NCI-H1105 treated with DMSO at 0.1 percent for 48 hours (cell line): ENCODE data around the gene NCAN.
"Not testable (repeated sequence)": the region's sequence is repeated elsewhere in the genome, so short reads cannot be mapped to it uniquely, and the experiment has no call there.

Experiments used
- DNase-seq: peaks from one replicate; lab custom pipeline; 2025; lab: John Stamatoyannopoulos, UW

NCAN gene

GRCh38 chr19:19193926-19194325 is 17.8 kb upstream of the NCAN start:
- DNase-seq, result no peak

GRCh38 chr19:19201697-19202630 is 9.8 kb upstream of the NCAN start:
- no peak for DNase-seq

- no peak for DNase-seq
These were observed 9.1 kb upstream of the NCAN start for GRCh38 chr19:19202707-19203011.

- DNase-seq, result peak; percentile 91
These were observed 8.5 kb upstream of the NCAN start, which contains the start of gene NR2C2AP for GRCh38 chr19:19203012-19203856. TSS of gene NR2C2AP (minus strand) at chr19:19203414. CDS start at chr19:19203060, 354 bp downstream.

- no peak for DNase-seq
These were observed 7.6 kb upstream of the NCAN start for GRCh38 chr19:19204181-19204580.

DNA sequence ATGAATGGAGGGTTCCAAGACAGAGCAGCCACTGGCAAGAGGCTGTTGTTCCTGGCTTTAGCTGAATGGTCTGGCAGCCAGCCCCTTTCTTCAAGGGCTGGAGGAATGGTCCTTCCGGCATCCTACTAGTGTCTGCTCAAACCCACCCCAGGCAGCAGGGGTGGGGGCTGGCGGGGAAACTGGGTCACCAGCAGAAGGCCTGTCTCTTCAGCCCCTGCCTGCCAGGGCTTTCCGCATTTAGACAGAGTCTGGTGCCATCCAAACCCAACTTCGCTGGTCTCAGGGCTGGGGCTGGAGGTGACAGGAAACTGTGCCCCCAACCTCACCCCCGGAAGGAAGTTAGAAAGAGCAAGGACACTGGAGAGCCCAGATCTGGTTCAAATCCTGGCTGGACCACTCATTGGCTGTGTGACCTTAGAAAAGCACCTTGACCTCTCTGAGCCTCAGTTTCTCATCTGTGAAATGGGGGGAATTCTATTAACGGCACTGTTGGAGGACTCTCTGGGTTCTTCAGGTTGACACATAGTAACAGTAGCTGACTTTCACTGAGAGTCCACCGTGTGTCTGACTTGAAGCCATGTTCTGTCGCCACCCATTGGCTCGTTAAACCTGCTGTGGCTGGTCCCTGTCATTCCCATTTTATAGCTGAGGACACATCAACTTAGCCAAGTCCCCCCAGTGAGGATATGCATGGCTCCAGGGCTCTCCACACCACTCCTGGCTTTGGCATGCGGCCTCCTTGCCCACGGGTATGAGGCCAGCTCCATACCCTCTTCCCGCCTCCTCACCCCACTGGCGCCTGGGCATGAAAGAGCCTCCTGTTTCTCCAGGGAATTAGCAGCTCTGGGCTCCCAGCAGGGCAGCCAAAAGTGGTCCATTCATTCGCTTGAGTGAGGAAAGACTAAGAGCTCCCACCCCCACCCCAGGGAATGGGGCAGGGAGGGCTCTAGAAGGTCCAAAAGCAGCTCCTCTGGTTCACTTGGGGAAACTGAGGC is 6.0 kb upstream of the NCAN start:
- DNase-seq, result no peak

- DNase-seq, result no peak
These were observed 4.8 kb upstream of the NCAN start for GRCh38 chr19:19206938-19207337.

DNA sequence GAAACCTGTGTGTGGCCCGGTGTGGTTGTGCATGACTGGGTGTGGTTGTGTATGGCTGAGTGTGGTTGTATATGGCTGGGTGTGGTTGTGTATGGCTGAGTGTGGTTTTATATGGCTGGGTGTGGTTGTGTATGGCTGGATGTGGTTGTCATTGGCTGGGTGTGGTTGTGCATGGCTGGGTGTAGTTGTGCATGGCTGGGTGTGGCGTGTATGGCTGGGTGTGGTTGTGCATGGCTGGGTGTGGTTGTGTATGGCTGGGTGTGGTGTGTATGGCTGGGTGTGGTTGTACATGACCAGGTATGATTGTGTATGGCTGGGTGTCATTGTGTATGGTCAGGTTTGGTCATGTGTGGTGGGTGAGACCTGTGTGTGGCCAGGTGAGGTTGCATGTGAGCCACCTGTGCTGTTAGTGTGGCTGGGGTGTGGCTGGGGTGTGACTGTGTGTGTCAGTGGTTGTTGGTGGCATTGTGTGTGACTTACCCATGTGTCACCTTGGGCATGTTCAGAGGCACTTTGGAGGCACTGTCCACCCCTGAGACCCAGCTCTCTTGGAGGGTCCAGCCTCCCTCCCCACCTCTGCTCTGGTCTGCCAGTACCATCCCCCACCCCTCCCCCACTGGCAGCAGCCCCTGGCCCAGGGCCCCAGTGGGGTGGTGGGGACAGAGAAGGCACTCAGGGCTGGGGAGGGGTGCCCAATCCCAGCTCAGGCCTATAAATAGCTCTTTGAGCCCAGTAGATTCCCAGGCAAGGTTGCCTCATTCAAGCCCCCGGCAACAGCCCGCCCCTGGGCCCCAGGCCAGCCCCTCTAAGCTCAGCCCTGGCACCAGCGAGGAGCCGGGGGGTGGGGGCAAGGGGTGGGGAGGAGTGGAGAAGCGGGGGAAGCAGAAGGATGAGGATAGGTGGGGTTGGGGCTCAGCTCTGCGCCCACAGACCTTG is 3.9 kb upstream of the NCAN start:
- DNase-seq, result no peak

- peak; percentile 1 for DNase-seq
These were observed 2.4 kb upstream of the NCAN start for GRCh38 chr19:19209372-19209771.

GRCh38 chr19:19212916-19213315 is 1.2 kb downstream of the NCAN start:
- no peak for DNase-seq

DNA sequence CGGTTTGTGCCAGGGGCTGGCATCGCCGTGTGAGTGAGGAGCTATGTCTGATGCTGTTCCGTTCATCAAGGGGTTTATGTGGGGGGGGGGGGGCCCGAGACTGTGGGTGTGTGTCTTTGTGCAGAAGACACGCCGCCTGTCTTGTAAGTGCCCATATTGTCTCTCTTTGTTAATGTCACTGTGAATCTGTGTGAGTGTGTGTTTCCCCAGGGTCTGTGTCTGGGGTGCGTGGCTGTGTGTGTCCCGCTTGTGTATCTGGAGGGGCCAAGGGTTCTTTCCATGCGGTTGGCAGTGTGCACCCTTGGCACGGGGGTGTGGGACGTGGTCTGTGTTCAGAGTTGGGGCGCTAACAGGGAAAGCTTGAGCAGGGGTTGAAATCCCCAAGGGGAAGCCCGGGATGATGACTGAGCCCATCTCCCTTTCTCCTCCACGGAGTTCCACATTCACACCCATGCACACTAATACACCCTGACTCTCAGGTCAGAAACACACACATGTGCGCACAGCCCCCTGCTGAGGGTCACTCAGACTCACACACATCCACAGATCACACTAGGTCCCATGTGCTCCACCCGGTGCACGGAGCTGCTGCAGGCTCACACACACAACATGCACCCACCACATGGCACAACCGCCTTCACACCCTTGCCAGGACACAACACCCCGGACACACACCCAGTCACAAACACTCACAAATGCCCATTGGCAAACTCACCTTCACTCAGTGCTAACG is 1.8 kb downstream of the NCAN start:
- no peak for DNase-seq

- no peak for DNase-seq
These were observed 2.4 kb downstream of the NCAN start for GRCh38 chr19:19214159-19214490.

DNA sequence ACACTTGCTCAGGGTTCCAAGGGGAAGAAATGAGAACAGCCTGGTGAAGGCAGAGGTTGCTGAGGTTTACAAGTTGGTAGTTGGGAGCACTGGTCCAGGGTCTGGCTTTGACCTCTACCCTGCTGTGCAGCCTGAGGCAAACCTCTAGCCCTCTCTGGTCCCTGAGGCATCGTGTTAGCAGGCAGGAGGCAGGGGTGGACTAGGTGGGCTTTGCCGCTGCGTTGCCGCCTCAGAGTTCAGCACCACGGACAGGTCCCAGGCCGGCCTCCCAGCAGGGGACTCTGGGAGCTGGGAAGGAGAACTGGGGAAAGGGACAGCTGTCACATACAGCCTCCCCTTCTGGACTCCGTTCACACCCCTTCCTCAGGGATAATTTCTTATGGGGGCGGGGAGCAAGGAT is 3.1 kb downstream of the NCAN start:
- DNase-seq, result no peak

- no peak for DNase-seq
These were observed 4.0 kb downstream of the NCAN start for GRCh38 chr19:19215792-19216191.

GRCh38 chr19:19217099-19217498 is 5.3 kb downstream of the NCAN start:
- peak; percentile 11 for DNase-seq

DNA sequence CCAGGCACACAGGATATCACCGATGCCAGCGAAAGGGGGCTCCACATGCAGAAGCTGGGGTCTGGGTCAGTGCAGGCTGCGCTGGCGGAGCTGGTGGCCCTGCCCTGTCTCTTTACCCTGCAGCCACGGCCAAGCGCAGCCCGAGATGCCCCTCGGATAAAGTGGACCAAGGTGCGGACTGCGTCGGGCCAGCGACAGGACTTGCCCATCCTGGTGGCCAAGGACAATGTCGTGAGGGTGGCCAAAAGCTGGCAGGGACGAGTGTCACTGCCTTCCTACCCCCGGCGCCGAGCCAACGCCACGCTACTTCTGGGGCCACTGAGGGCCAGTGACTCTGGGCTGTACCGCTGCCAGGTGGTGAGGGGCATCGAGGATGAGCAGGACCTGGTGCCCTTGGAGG is 7.2 kb downstream of the NCAN start:
- no peak for DNase-seq

- not testable (repeated sequence) for DNase-seq
These were observed 9.2 kb downstream of the NCAN start for GRCh38 chr19:19221000-19221399.

DNA sequence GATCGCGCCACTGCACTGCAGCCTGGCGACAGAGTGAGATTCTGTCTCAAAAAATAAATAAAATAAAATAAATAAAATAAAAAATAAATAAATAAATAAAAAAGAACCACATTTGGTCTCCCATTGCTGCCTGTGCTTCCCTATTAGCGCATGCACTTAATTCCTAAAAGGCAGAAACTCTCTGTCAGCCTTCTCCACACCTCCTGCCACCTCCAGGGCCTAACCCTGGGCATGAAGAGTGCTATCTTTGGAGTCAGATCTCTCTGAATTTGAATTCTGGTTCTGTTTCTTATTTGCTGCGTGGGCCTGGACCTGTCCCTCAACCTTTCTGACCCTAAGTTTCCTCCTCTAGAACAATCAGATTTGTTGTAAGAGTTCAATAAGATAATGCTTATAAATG is 11.3 kb downstream of the NCAN start:
- DNase-seq, result no peak

DNA sequence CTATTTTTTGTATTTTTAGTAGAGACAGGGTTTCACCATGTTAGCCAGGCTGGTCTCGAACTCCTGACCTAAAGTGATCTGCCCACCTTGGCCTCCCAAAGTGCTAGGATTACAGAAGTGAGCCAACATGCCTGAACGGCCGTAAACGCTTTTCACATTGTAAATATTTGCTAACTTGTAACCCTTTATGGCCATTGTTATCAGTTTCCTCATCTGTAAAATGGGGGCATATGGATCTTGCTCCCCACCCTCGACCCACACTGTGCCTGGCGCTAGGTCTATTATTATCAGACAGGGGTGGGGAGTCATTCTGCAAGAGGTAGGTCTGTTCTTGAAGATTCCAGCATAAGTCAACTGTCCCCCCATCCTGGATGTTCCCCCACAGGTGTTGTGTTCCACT is 11.9 kb downstream of the NCAN start:
- DNase-seq, result no peak
